Measurements from ENCODE around the gene OR56B4.

Gene OR56B4

DNA sequence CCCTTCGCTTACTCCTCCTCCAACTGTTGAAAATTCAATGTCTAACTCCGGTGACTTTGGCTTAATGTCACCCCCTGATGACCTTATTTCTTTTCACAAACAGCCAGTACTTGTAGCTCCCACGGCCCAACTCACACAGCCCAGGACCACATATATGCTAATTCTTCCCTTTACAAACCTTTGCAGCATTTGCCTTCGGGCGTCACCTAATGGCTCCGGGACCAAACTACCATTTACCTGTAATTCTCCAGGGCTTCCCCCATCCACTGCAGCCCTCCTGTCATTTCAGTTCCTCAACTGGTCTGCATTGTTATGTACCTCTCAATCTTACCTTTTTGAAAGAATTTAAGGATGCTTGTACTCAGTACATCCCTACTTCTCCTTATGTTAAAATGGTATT, 29.8 kb upstream of the OR56B4 start:
- no peaks in the 10 kb centered on the region for H4K20me1 ChIP-seq (ENCODE audit: insufficient read depth, low read length)
- no peak overlapping the region for H3K27ac ChIP-seq (ENCODE audit: low read depth, low read length, poor library complexity, severe bottlenecking)
- no peaks in the 10 kb centered on the region for H3K79me2 ChIP-seq (ENCODE audit: insufficient read depth, low read length)
- TF ChIP-seq, protein P1, sequence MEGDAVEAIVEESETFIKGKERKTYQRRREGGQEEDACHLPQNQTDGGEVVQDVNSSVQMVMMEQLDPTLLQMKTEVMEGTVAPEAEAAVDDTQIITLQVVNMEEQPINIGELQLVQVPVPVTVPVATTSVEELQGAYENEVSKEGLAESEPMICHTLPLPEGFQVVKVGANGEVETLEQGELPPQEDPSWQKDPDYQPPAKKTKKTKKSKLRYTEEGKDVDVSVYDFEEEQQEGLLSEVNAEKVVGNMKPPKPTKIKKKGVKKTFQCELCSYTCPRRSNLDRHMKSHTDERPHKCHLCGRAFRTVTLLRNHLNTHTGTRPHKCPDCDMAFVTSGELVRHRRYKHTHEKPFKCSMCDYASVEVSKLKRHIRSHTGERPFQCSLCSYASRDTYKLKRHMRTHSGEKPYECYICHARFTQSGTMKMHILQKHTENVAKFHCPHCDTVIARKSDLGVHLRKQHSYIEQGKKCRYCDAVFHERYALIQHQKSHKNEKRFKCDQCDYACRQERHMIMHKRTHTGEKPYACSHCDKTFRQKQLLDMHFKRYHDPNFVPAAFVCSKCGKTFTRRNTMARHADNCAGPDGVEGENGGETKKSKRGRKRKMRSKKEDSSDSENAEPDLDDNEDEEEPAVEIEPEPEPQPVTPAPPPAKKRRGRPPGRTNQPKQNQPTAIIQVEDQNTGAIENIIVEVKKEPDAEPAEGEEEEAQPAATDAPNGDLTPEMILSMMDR (IDR thresholded peaks at IDR 0.05; ENCODE audit: low read length), result no peak
- TF ChIP-seq EZH2 (IDR thresholded peaks at IDR 0.05; ENCODE audit: borderline replicate concordance, low read length), result no peak
- no peaks in the 10 kb centered on the region for H3K27me3 ChIP-seq (ENCODE audit: insufficient read depth, low read length)
- H3K4me1 ChIP-seq (ENCODE audit: insufficient read depth, low read length, severe bottlenecking), result no peaks in the 10 kb centered on the region
- H3K36me3 ChIP-seq (ENCODE audit: insufficient read depth, low read length), result no peaks in the 10 kb centered on the region
- H3K4me2 ChIP-seq (ENCODE audit: low read length), result no peak overlapping the region
- no peaks in the 10 kb centered on the region for H3F3A ChIP-seq (ENCODE audit: insufficient read depth, low read length)
- no peaks in the 10 kb centered on the region for H3K9me3 ChIP-seq (ENCODE audit: low read length)
- H2AFZ ChIP-seq (ENCODE audit: low read length), result no peak overlapping the region
- no peak overlapping the region for H3K4me3 ChIP-seq (ENCODE audit: low read depth, low read length, poor library complexity, severe bottlenecking)
- H3K9ac ChIP-seq (ENCODE audit: low read length), result no peak overlapping the region
- H3K9me2 ChIP-seq (ENCODE audit: low read depth, low read length), result no peaks in the 10 kb centered on the region

DNA sequence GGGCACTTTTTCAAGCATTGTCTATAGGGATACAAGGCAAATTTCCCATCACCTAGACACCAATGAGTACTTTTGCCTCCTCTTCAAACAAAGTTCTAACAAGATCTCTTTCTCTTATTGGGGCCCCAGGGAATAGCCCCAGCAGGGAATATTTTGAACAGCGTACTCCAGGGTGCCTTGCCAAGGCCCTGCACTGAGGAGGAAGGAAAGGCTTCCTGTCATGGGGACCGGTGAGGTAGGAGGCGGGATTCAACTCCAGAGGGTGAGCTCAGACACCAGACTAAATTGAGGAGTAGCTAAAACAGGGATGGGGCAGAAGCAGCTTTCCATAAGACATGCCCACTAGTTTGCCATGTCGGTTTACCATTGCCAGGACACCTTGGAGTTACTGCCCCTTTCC, 28.0 kb upstream of the OR56B4 start:
- no peaks in the 10 kb centered on the region for H3K79me2 ChIP-seq (ENCODE audit: insufficient read depth, low read length)
- H3K4me1 ChIP-seq (ENCODE audit: insufficient read depth, low read length, severe bottlenecking), result no peaks in the 10 kb centered on the region
- H3K27me3 ChIP-seq (ENCODE audit: insufficient read depth, low read length), result no peaks in the 10 kb centered on the region
- no peaks in the 10 kb centered on the region for H3F3A ChIP-seq (ENCODE audit: insufficient read depth, low read length)
- H3K36me3 ChIP-seq (ENCODE audit: insufficient read depth, low read length), result no peaks in the 10 kb centered on the region
- no peak overlapping the region for H3K4me3 ChIP-seq (ENCODE audit: low read depth, low read length, poor library complexity, severe bottlenecking)
- H3K4me2 ChIP-seq (ENCODE audit: low read length), result no peak overlapping the region
- H2AFZ ChIP-seq (ENCODE audit: low read length), result no peak overlapping the region
- no peaks in the 10 kb centered on the region for H3K9me3 ChIP-seq (ENCODE audit: low read length)
- H3K9me2 ChIP-seq (ENCODE audit: low read depth, low read length), result no peaks in the 10 kb centered on the region
- H3K9ac ChIP-seq (ENCODE audit: low read length), result no peak overlapping the region
- no peak overlapping the region for H3K27ac ChIP-seq (ENCODE audit: low read depth, low read length, poor library complexity, severe bottlenecking)
- TF ChIP-seq, protein P1 (IDR thresholded peaks at IDR 0.05; ENCODE audit: low read length), result no peak
- no peak for TF ChIP-seq EZH2 (IDR thresholded peaks at IDR 0.05; ENCODE audit: borderline replicate concordance, low read length)
- no peaks in the 10 kb centered on the region for H4K20me1 ChIP-seq (ENCODE audit: insufficient read depth, low read length)

DNA sequence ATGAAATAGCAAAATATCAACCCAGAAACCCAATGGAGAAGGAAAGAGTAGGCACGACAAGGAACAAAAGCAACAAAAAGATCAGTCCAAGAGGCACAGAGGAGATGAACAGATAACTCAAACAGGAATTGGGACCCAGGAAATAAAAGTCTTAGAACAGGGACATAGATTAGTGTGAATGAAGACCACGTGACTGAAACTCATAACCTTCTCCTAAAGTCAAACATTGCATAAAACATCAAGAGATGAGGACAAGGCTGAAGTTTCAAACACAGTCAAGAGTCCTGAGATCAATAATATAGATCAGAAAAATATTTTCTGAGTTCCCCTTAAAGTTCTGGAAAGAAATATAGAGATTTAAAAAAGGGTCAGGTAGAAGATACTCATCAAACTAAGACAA, 24.4 kb upstream of the OR56B4 start:
- no peak overlapping the region for H3K4me3 ChIP-seq (ENCODE audit: low read depth, low read length, poor library complexity, severe bottlenecking)
- no peaks in the 10 kb centered on the region for H3K79me2 ChIP-seq (ENCODE audit: insufficient read depth, low read length)
- H3K4me2 ChIP-seq (ENCODE audit: low read length), result no peak overlapping the region
- no peaks in the 10 kb centered on the region for H3K9me3 ChIP-seq (ENCODE audit: low read length)
- H3F3A ChIP-seq (ENCODE audit: insufficient read depth, low read length), result no peaks in the 10 kb centered on the region
- no peak overlapping the region for H3K27ac ChIP-seq (ENCODE audit: low read depth, low read length, poor library complexity, severe bottlenecking)
- H3K4me1 ChIP-seq (ENCODE audit: insufficient read depth, low read length, severe bottlenecking), result no peaks in the 10 kb centered on the region
- no peaks in the 10 kb centered on the region for H3K36me3 ChIP-seq (ENCODE audit: insufficient read depth, low read length)
- H3K27me3 ChIP-seq (ENCODE audit: insufficient read depth, low read length), result no peaks in the 10 kb centered on the region
- TF ChIP-seq EZH2 (IDR thresholded peaks at IDR 0.05; ENCODE audit: borderline replicate concordance, low read length), result no peak
- TF ChIP-seq, protein P1 (IDR thresholded peaks at IDR 0.05; ENCODE audit: low read length), result no peak
- H3K9ac ChIP-seq (ENCODE audit: low read length), result no peak overlapping the region
- H4K20me1 ChIP-seq (ENCODE audit: insufficient read depth, low read length), result no peaks in the 10 kb centered on the region
- no peaks in the 10 kb centered on the region for H3K9me2 ChIP-seq (ENCODE audit: low read depth, low read length)
- H2AFZ ChIP-seq (ENCODE audit: low read length), result no peak overlapping the region
